ENCODE results near the gene ANKAR. TPM values are rescaled to one million over a fixed set of nuclear protein-coding genes. Genes with fewer than 3 reads are reported as not detected.
"Not testable (repeated sequence)": the region's sequence is repeated elsewhere in the genome, so short reads cannot be mapped to it uniquely, and the experiment has no call there.

Gene ANKAR
- total RNA-seq, 1 donor from 2014 or later: 10.7 TPM

DNA sequence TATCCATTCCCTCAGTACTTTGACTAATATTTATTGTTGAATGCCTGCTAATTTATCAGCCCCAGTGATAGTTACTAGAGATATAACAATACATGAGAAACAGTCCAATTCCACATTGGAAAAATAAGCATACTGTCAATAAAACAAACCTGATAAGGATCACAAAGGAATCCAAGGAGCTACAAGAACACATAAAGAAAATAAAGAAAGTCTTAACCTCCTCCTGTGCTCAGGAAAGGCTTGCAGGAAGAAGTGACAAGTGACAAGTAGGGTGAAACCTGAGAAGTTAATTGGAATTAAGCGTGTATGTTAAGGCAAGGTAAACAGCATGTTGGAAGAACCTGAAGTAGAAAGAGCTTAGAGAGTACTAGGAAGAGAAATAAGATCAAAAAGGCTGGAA is 33.5 kb upstream of the ANKAR start:
- TF ChIP-seq, protein P1, sequence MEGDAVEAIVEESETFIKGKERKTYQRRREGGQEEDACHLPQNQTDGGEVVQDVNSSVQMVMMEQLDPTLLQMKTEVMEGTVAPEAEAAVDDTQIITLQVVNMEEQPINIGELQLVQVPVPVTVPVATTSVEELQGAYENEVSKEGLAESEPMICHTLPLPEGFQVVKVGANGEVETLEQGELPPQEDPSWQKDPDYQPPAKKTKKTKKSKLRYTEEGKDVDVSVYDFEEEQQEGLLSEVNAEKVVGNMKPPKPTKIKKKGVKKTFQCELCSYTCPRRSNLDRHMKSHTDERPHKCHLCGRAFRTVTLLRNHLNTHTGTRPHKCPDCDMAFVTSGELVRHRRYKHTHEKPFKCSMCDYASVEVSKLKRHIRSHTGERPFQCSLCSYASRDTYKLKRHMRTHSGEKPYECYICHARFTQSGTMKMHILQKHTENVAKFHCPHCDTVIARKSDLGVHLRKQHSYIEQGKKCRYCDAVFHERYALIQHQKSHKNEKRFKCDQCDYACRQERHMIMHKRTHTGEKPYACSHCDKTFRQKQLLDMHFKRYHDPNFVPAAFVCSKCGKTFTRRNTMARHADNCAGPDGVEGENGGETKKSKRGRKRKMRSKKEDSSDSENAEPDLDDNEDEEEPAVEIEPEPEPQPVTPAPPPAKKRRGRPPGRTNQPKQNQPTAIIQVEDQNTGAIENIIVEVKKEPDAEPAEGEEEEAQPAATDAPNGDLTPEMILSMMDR (IDR thresholded peaks at IDR 0.05): no peak
- Histone ChIP-seq H3K36me3 (no peaks in the 10 kb centered on the region), H3K4me3 (no peak overlapping the region), H3K9me3 (no peaks in the 10 kb centered on the region), H3K27me3 (no peaks in the 10 kb centered on the region), H3K4me1 (no peaks in the 10 kb centered on the region), H3K27ac (no peak overlapping the region)
- DNase-seq: no peak
- intact Hi-C loops (cut with DNase I): no loop called here
- no peak for ATAC-seq

DNA sequence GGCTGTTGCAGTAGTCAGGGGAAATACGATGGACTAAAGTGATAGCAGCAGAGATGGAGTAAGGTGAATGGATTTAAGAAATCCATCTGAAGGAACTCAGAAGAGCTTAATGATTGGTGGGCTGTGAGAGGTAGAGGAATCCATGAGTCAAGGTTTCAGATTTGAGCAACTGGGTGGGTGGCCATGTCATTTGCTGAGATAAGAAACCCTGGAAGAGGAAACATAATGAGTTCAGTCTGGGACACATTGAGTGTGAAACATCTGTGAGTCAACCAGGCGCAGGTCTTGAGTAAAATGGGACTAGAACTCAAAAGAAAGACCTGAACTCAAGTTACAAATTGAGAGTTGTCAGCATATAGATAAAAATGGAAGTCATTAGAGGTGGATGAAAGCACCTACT is 32.9 kb upstream of the ANKAR start:
- intact Hi-C loops (cut with DNase I): no loop called here
- H3K4me3 ChIP-seq: no peak overlapping the region
- no peak overlapping the region for H3K27ac ChIP-seq
- no peaks in the 10 kb centered on the region for H3K36me3 ChIP-seq
- ATAC-seq (no peak), DNase-seq (no peak)
- TF ChIP-seq, protein P1 (IDR thresholded peaks at IDR 0.05): no peak
- no peaks in the 10 kb centered on the region for H3K27me3 ChIP-seq
- H3K4me1 ChIP-seq: no peaks in the 10 kb centered on the region
- H3K9me3 ChIP-seq: no peaks in the 10 kb centered on the region

DNA sequence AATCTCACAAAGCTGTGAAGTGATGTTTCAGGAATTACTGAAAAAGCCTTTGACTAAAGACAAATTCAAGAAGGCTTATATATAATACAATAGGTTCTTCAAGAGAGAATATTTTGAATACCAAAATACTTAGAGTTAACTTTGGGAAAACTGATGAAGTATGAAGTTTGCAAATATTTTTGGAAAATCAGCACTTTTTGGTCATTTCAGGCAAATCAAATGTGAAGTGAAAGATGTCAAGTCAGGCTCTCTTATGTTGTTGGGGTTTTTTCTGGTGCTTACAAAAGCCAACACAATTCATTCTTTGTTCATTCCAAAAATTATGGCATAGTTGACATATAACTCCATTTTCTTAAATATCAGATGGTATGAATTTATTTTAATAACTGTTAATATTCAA is 27.9 kb upstream of the ANKAR start:
- Histone ChIP-seq H3K36me3 (no peaks in the 10 kb centered on the region), H3K4me3 (no peak overlapping the region), H3K4me1 (no peaks in the 10 kb centered on the region), H3K27ac (no peak overlapping the region), H3K9me3 (no peaks in the 10 kb centered on the region), H3K27me3 (no peaks in the 10 kb centered on the region)
- DNase-seq (no peak), ATAC-seq (no peak)
- TF ChIP-seq, protein P1 (IDR thresholded peaks at IDR 0.05): no peak
- intact Hi-C loops (cut with DNase I): no loop called here

DNA sequence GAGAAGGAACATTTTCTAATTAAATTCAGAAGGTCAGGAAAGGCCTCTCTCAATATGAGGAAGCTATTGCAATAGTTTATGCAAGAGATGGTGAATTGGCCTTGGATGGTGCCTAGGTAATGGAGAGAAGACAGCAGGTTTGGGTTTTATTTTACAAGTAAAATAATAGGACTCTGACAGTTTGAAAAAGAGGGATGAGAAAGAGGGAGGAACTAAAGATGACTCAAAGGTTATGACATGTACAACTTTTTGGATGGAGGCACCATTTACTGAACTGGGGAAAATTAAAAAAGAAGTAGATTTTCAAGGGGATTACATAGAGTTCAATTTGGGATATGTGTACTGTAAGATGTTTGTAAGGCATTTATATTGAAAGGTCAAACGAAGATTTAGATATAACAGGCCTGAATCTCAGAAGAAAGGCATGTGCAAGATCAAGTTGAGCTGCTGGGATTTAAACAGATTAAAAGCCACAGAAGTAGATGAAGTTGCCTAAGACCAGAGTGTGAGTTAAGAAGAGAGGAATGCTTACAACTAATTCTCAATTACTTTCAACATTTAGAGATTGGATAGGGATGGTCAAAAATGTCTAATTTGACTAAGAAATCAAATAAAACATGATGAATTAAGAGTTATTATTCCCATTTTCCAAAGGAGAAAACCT is 25.5 kb upstream of the ANKAR start:
- Histone ChIP-seq H3K27me3 (no peaks in the 10 kb centered on the region), H3K36me3 (no peaks in the 10 kb centered on the region), H3K4me3 (no peak overlapping the region), H3K9me3 (no peaks in the 10 kb centered on the region), H3K4me1 (no peaks in the 10 kb centered on the region), H3K27ac (no peak overlapping the region)
- DNase-seq (no peak), ATAC-seq (no peak)
- TF ChIP-seq, protein P1 (IDR thresholded peaks at IDR 0.05): no peak
- intact Hi-C loops (cut with DNase I): no loop called here

DNA sequence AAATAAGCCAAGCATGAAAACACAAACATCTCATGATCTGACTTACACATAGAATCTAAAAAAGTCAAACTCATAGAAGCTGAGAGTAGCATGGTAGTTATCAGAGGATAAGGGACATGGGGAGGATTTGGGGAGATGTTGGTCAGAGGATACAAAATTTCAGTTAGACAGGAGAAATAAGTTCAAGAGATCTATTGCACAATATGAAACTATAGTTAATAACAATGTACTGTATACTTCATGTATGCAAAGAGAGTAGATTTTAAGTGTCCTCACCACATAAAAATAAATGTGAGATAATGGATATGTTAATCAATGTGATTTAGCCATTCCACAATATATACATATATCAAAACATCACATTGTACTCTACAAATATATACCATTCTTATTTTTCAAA is 23.2 kb upstream of the ANKAR start:
- intact Hi-C loops (cut with DNase I): no loop called here
- no peak overlapping the region for H3K4me3 ChIP-seq
- H3K36me3 ChIP-seq: no peaks in the 10 kb centered on the region
- H3K27me3 ChIP-seq: no peaks in the 10 kb centered on the region
- H3K27ac ChIP-seq: no peak overlapping the region
- no peak for DNase-seq
- no peaks in the 10 kb centered on the region for H3K4me1 ChIP-seq
- TF ChIP-seq, protein P1 (IDR thresholded peaks at IDR 0.05): no peak
- no peaks in the 10 kb centered on the region for H3K9me3 ChIP-seq
- ATAC-seq: no peak

DNA sequence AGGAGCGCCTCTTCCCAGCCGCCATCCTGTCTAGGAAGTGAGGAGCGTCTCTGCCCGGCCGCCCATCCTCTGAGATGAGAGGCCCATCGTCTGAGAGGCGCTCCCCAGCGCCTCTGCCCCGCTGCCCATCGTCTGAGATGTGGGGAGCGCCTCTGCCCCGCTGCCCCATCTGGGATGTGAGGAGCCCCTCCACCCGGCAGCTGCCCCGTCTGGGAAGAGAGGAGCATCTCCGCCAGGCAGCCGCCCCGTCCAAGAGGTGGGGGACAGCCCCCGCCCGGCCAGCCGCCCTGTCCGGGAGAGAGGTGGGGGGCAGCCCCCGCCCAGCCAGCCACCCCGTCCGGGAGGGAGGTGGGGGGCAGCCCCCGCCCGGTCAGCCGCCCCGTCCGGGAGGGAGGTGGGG is 21.0 kb upstream of the ANKAR start:
- H3K27me3 ChIP-seq; H3K36me3 ChIP-seq; intact Hi-C loops (cut with DNase I); H3K4me1 ChIP-seq; H3K4me3 ChIP-seq; ATAC-seq; H3K9me3 ChIP-seq; H3K27ac ChIP-seq: not testable (repeated sequence)
- DNase-seq: peak; percentile 58
